Mucosa of rectum (tissue), 2 donors: ENCODE measurements around the gene NEDD4.

Source experiments
- H3K27ac ChIP-seq, 2 donors: one replicate each; pipeline ENCODE4 v1.7.0; 2013; ENCODE audit warnings: inconsistent platforms in 2 of 2, low read depth in 2 of 2, low read length in 2 of 2
- H3K27me3 ChIP-seq, 2 donors: one replicate each; pipeline ENCODE4 v1.7.0; 2013; ENCODE audit warnings: low read length in 2 of 2; ENCODE audit not compliant: control insufficient read depth in 2 of 2, insufficient read depth in 2 of 2
- H3K36me3 ChIP-seq, 2 donors: one replicate each; pipeline ENCODE4 v1.7.0; 2013; ENCODE audit warnings: low read length in 2 of 2; ENCODE audit not compliant: control insufficient read depth in 2 of 2, insufficient read depth in 2 of 2
- H3K4me1 ChIP-seq, 2 donors: one replicate each; pipeline ENCODE4 v1.7.0; 2013; ENCODE audit warnings: low read length in 2 of 2, mild to moderate bottlenecking in 1 of 2; ENCODE audit not compliant: control insufficient read depth in 2 of 2, insufficient read depth in 2 of 2
- H3K4me3 ChIP-seq, 2 donors: one replicate each; pipeline ENCODE4 v1.7.0; 2013; ENCODE audit warnings: low read length in 2 of 2
- H3K9ac ChIP-seq, 2 donors: one replicate each; pipeline ENCODE4 v1.7.0; 2013; ENCODE audit warnings: low read length in 2 of 2, low read depth in 1 of 2, mild to moderate bottlenecking in 1 of 2
- H3K9me3 ChIP-seq, 2 donors: one replicate each; pipeline ENCODE4 v1.7.0; 2013; ENCODE audit warnings: low read length in 2 of 2; ENCODE audit not compliant: control insufficient read depth in 2 of 2
- donor health status: healthy.
- donor health status: Normal muscosa, but diverticular disease.

NEDD4 gene

DNA sequence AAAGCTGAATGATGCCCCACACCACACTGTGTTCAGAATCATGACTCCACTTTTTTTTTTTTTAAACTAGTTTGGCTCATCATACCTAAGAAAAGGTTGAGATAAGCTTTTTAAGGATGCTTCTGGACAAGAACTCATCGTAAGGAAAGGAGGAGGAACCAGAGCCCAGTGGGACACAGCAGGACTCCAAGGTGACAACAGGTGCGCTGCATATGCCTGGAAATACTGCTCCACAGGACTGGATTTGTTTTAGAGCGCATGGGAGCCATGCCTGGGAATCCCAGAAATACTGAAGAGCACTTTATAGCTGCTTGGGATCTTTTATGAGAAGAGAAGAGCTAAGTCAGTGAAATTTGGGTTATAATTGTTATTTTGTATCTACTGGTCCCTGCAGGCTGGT, 93.4 kb downstream of the NEDD4 start:
- no peak overlapping the region for H3K4me3 ChIP-seq
- no peak overlapping the region for H3K27ac ChIP-seq
- no peaks in the 10 kb centered on the region for H3K9me3 ChIP-seq

DNA sequence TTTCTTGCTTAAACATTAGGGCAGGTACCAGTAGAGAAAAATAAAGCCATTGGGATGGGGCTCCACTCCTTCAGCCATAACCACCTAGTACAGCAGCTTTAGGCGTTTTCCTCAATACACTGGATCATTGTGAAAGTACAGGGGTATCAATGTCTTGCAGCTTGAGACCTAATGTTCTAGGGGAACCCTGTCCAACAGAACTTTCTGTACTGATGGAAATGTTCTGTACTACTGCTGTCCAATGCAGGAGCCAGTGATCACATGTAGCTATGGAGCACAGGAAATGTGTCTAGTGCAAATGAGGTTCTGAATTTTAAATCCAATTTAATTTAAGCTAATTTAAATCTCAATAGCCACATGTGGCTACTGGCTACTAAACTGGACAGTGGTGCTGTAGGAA, 93.9 kb downstream of the NEDD4 start:
- Histone ChIP-seq H3K9me3 (no peaks in the 10 kb centered on the region), H3K36me3 (no peaks in the 10 kb centered on the region), H3K9ac (no peak overlapping the region), H3K27me3 (no peaks in the 10 kb centered on the region), H3K4me1 (no peaks in the 10 kb centered on the region), H3K4me3 (no peak overlapping the region), H3K27ac (no peak overlapping the region)

More for the DNA sequence above, 93.4 kb downstream of the NEDD4 start:
- Histone ChIP-seq H3K9ac (no peak overlapping the region), H3K4me1 (no peaks in the 10 kb centered on the region), H3K27me3 (no peaks in the 10 kb centered on the region), H3K36me3 (no peaks in the 10 kb centered on the region)

DNA sequence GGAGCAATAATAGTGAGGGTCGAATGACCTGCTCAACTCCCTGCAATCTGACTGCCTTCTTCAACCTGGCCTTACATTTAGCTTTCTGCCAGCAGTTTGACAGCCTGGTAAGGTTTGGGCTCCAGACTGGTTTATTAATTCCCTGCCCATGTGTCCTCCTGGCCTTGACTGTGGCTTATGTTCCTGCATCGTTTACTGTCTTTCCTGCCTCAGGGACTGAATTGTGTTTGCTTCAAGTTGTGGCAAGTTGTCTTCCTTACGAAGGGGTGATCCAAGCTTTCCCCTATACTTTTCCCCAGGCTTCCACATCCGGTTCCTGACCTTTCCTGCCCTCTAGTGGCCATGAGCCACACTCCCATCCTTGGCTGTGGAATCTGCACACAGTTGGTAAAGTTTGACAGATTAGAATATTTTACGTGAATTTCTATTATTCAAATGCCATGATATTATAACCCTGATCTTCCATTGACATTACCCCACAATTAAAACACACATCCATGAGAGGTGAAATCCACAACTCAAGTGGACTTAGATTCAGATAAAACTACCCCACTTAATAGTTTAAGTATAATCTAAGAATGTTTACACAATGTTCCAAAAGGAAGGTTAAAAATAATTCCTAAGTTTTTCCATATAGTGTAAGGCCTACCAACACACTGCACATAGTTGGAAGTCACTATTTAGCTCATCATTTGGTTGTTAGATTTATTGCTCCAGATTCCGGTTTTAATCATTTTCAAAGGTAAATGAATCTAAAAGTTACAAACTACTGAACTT, 95.7 kb downstream of the NEDD4 start:
- Histone ChIP-seq H3K36me3 (no peaks in the 10 kb centered on the region), H3K9ac (no peak overlapping the region), H3K27ac (no peak overlapping the region), H3K27me3 (no peaks in the 10 kb centered on the region), H3K4me3 (no peak overlapping the region), H3K9me3 (no peaks in the 10 kb centered on the region), H3K4me1 (peaks cover 0 to 4% of the 10 kb centered on the region in 2 donors)

DNA sequence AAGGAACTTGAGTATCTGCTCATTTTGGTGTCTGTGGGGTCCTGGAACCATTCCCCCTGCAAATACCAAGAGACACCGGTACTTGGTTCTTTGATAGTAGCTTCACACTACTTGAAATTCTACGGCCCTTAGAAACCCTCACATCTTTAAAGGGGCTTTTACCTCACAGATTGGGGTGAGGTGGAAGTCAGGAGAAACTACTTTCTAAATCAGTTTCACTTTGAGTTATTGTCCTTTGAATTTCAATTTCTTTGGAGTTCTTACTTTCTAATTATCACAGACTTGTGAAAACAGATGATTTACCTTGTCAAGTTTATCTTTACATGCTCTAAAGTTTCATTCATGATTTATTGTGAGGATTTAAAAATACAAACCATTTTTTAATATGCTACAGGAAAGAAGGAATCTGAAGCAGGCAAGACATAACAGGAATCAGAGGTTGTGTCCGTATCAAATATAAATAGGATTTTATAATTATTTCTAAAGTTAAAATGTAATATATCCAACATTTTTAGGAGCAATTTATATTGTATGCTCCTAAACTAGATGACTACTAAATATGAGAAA, 98.9 kb downstream of the NEDD4 start:
- Histone ChIP-seq H3K36me3 (no peaks in the 10 kb centered on the region), H3K27me3 (no peaks in the 10 kb centered on the region), H3K9ac (no peak overlapping the region), H3K4me3 (no peak overlapping the region), H3K4me1 (peaks cover 0 to 4% of the 10 kb centered on the region in 2 donors), H3K27ac (no peak overlapping the region), H3K9me3 (no peaks in the 10 kb centered on the region)

DNA sequence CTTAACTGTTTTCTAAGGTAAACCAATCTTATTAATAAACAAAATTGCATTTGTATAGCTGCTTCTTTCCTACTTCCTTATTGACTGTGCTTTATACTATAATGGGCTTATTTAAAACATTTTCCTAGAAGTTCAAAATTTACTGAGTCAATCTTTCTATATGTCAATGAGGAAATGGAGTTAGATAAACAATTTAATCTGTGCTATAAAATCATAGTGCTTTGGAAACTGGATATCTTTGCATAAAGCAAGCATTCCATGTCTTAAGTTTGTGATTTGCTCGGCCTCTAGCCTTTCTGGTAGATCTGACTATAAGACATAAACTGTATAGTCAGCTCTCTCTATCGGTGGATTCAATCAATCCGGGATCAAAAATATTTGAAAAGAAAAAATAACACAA, 99.6 kb downstream of the NEDD4 start:
- no peaks in the 10 kb centered on the region for H3K36me3 ChIP-seq
- H3K9me3 ChIP-seq, result no peaks in the 10 kb centered on the region
- H3K9ac ChIP-seq, result no peak overlapping the region
- H3K4me3 ChIP-seq, result no peak overlapping the region
- no peak overlapping the region for H3K27ac ChIP-seq
- no peaks in the 10 kb centered on the region for H3K27me3 ChIP-seq
- peaks cover 0 to 4% of the 10 kb centered on the region in 2 donors for H3K4me1 ChIP-seq

DNA sequence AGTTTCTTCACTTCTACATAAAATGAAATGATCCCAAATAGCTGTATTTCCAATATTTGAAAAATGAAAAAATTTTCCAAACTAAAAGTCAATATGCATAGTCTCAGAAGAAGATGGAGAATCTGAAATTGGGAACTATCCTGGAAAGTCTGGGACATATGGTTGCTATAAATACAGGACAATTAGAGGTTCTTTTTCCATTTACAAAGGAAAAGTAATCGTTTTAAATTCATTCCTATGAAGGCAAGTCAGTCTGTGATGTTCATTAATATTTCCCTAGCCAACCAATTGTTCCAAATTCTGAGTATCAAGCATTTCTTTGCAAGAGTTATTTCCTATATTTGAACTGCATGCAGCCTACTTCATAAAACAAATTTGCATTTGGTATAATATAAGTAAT, 102.2 kb downstream of the NEDD4 start:
- peaks cover 0 to 4% of the 10 kb centered on the region in 2 donors for H3K9me3 ChIP-seq
- H3K27ac ChIP-seq, result no peak overlapping the region
- H3K4me1 ChIP-seq, result peaks cover 0 to 4% of the 10 kb centered on the region in 2 donors
- no peak overlapping the region for H3K9ac ChIP-seq
- H3K27me3 ChIP-seq, result no peaks in the 10 kb centered on the region
- H3K4me3 ChIP-seq, result no peak overlapping the region
- H3K36me3 ChIP-seq, result no peaks in the 10 kb centered on the region

DNA sequence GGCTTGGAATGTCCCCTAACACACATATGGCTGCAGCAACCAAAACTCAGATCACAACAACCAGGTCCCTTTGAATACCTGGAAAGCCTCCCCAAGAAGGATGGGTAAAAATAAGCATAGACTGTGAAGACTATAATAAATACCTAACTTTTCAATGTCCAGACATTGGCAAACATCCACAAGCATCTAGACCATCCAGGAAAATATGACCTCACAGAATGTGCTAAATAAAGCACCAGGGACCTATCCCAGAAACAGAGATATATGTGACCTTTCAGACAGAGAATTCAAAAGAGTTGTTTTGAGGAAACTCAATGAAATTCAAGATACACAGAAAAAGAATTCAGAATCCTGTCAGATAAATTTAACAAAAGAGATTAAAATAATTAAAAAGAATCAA, 109.2 kb downstream of the NEDD4 start:
- no peaks in the 10 kb centered on the region for H3K36me3 ChIP-seq
- no peaks in the 10 kb centered on the region for H3K27me3 ChIP-seq
- H3K4me3 ChIP-seq, result no peak overlapping the region
- H3K9ac ChIP-seq, result no peak overlapping the region
- peaks cover 0 to 4% of the 10 kb centered on the region in 2 donors for H3K9me3 ChIP-seq
- no peaks in the 10 kb centered on the region for H3K4me1 ChIP-seq
- no peak overlapping the region for H3K27ac ChIP-seq

DNA sequence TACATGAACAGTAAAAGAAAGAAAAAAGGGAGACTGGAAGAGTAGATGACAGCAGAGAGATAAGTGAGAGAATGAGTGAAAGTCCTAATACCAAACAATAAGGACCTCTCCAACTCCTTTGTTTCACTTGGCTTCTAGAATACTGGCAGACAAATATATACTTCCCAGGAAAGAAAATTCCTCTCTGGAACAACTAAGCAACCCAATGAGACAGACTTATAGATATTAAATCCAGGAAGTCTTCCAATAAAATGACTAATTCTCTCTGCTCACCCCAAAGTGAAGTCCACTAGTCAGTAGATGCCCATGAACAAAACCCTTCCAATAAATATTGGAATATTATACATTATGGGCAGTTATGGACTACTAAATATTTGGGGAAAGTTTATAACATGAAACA, 114.2 kb downstream of the NEDD4 start:
- H3K36me3 ChIP-seq, result no peaks in the 10 kb centered on the region

DNA sequence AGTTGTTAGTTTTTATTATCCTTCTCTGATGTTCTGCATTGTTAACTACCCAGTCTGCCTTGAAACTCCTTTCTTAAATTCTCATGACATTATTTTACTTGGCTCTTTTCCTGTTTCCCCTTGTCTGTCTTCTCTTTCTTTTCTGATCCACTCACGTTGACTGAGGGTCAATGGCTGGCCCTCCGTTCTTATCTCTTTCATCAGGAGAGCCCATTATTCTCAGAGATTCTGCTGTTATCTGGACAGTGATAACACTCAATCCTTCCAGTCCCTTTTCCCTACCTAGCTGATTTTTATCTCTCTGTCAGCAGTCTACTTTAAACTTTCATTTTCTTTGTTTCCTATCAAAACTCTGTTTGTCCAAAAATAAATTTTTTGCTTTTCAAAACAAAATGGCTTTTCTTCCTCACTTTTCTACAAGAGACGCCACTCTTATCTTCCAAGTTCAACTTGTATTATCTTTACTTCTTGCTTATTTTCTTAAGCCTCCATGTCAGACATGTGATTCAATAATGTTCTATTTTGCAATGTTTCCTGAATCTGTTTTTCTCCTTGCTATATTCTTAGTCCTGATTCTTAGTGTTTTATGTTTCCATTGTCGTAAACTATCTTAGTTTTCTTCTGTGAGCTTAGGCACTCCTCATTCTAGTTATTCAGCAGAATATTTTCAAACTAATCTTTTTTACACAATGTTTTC, 120.2 kb downstream of the NEDD4 start:
- Histone ChIP-seq H3K36me3 (no peaks in the 10 kb centered on the region), H3K4me3 (no peak overlapping the region), H3K27ac (no peak overlapping the region), H3K9ac (no peak overlapping the region), H3K4me1 (no peaks in the 10 kb centered on the region), H3K9me3 (no peaks in the 10 kb centered on the region), H3K27me3 (no peaks in the 10 kb centered on the region)

More for the DNA sequence above, 114.2 kb downstream of the NEDD4 start:
- Histone ChIP-seq H3K4me3 (no peak overlapping the region), H3K27me3 (no peaks in the 10 kb centered on the region), H3K27ac (no peak overlapping the region), H3K4me1 (peaks cover 0 to 3% of the 10 kb centered on the region in 2 donors), H3K9me3 (no peaks in the 10 kb centered on the region), H3K9ac (no peak overlapping the region)

DNA sequence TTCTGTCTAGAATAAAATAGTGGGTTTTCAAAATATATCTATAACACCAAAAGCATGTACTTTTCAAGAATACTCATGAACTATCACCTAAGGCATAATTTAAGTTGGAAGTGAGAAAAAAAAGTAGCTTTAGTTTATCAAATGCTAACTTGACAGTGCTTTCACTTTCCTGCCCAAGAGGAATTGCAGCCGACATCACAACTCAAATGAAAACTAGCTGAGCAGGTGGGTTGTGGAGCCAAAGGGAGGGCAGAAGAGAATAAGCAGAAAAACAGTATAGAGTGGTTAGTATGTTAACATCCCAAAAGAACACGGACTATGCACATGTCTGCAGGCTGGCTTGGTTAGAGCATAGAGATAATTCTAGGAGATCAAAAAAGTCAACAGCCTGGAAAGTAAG, 120.9 kb downstream of the NEDD4 start:
- no peak overlapping the region for H3K27ac ChIP-seq
- no peaks in the 10 kb centered on the region for H3K4me1 ChIP-seq
- H3K4me3 ChIP-seq, result no peak overlapping the region
- no peak overlapping the region for H3K9ac ChIP-seq
- no peaks in the 10 kb centered on the region for H3K27me3 ChIP-seq
- H3K36me3 ChIP-seq, result no peaks in the 10 kb centered on the region
- H3K9me3 ChIP-seq, result no peaks in the 10 kb centered on the region
